Measurements from ENCODE around the gene C2orf72.

DNA sequence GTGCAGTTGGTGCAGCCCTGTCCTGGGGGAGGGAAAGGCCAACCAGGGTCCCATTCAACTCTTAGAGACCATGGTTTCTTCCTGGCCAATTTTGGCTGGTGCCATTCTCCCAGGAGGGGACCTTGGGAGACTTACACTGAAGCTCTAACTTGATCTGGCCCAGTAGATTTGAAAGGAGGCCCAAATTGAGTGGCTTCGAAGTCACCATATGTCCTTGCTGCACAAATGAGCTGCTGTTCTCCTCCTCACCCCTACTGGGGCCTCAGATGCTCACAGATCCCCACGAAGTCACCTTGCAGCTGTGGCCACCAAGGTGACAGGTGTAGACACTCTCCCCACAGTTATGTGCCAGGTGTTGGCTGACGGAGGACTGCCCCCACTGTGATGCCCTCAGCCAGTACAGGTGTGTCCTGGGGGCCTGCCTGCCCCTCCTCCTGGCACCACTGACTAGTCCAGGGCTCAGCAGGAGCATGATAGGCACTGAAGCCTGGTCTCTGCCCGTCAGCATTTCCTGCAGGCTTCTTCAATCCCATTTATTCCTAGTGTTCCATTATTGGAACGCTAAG is 4.7 kb upstream of the C2orf72 start:
- TF ChIP-seq, protein P1, sequence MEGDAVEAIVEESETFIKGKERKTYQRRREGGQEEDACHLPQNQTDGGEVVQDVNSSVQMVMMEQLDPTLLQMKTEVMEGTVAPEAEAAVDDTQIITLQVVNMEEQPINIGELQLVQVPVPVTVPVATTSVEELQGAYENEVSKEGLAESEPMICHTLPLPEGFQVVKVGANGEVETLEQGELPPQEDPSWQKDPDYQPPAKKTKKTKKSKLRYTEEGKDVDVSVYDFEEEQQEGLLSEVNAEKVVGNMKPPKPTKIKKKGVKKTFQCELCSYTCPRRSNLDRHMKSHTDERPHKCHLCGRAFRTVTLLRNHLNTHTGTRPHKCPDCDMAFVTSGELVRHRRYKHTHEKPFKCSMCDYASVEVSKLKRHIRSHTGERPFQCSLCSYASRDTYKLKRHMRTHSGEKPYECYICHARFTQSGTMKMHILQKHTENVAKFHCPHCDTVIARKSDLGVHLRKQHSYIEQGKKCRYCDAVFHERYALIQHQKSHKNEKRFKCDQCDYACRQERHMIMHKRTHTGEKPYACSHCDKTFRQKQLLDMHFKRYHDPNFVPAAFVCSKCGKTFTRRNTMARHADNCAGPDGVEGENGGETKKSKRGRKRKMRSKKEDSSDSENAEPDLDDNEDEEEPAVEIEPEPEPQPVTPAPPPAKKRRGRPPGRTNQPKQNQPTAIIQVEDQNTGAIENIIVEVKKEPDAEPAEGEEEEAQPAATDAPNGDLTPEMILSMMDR (IDR thresholded peaks at IDR 0.05), result no peak
- no peak for TF ChIP-seq POLR2AphosphoS5 (IDR thresholded peaks at IDR 0.05; ENCODE audit: low read depth, low read length)
- TF ChIP-seq TCF7L2 (IDR thresholded peaks at IDR 0.05; ENCODE audit: low read depth, low read length), result no peak
- TF ChIP-seq, protein P2, sequence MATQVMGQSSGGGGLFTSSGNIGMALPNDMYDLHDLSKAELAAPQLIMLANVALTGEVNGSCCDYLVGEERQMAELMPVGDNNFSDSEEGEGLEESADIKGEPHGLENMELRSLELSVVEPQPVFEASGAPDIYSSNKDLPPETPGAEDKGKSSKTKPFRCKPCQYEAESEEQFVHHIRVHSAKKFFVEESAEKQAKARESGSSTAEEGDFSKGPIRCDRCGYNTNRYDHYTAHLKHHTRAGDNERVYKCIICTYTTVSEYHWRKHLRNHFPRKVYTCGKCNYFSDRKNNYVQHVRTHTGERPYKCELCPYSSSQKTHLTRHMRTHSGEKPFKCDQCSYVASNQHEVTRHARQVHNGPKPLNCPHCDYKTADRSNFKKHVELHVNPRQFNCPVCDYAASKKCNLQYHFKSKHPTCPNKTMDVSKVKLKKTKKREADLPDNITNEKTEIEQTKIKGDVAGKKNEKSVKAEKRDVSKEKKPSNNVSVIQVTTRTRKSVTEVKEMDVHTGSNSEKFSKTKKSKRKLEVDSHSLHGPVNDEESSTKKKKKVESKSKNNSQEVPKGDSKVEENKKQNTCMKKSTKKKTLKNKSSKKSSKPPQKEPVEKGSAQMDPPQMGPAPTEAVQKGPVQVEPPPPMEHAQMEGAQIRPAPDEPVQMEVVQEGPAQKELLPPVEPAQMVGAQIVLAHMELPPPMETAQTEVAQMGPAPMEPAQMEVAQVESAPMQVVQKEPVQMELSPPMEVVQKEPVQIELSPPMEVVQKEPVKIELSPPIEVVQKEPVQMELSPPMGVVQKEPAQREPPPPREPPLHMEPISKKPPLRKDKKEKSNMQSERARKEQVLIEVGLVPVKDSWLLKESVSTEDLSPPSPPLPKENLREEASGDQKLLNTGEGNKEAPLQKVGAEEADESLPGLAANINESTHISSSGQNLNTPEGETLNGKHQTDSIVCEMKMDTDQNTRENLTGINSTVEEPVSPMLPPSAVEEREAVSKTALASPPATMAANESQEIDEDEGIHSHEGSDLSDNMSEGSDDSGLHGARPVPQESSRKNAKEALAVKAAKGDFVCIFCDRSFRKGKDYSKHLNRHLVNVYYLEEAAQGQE (IDR thresholded peaks at IDR 0.05; ENCODE audit: insufficient read depth in 1 of 2, low read depth in 2 of 2, low read length in 1 of 2), result no peak

Measured in Panc1 (cell line).